ENCODE data around the gene SFXN5. TPM values are rescaled to one million over a fixed set of nuclear protein-coding genes. Genes with fewer than 3 reads are reported as not detected.

SFXN5 gene
- polyA plus RNA-seq, 1 donor (not counting 4 experiments of a cell fraction or from before 2014, with no cell fraction given) = 6.3 TPM

GRCh38 chr2:72914589-72915319 lies 156.8 kb downstream of the SFXN5 start:
- H3K4me3 ChIP-seq (ENCODE audit: control insufficient read depth in 2 of 3, extremely low read depth in 1 of 3, insufficient read depth in 2 of 3, low read depth in 1 of 3, low read length in 3 of 3) = no peak overlapping the region
- FAIRE-seq (no peak), DNase-seq (ENCODE audit: low read depth, low spot score) (no peak)
- H4K20me1 ChIP-seq (ENCODE audit: control insufficient read depth, extremely low read depth, insufficient read depth, low read length) = peaks cover 15% of the 10 kb centered on the region
- no peaks in the 10 kb centered on the region for H3K36me3 ChIP-seq (ENCODE audit: control insufficient read depth in 2 of 2, extremely low read depth in 1 of 2, insufficient read depth in 2 of 2, low read length in 2 of 2)
- peaks cover 78% of the 10 kb centered on the region for H3K27me3 ChIP-seq (ENCODE audit: control insufficient read depth, extremely low read depth, insufficient read depth, low read length)
- no peak for TF ChIP-seq CTCF (optimal IDR thresholded peaks at IDR 0.05 in 1 of 3, IDR thresholded peaks at IDR 0.05 in 1 of 3, conservative IDR thresholded peaks at IDR 0.05 in 1 of 3; ENCODE audit: extremely low read depth in 1 of 3, insufficient read depth in 2 of 3, low read length in 3 of 3)
- no peak for TF ChIP-seq EZH2 (IDR thresholded peaks at IDR 0.05; ENCODE audit: low read length)
- no peaks in the 10 kb centered on the region for H3K79me2 ChIP-seq (ENCODE audit: control insufficient read depth, insufficient read depth, low read length)
- no peaks in the 10 kb centered on the region for H3K9me1 ChIP-seq (ENCODE audit: control insufficient read depth, extremely low read depth, insufficient read depth, low read length)
- H3K27ac ChIP-seq (ENCODE audit: control insufficient read depth, insufficient read depth, low read length) = no peak overlapping the region
- no peak overlapping the region for H3K4me2 ChIP-seq (ENCODE audit: control insufficient read depth, extremely low read depth, insufficient read depth, low read depth, low read length)
- H3K9me3 ChIP-seq (ENCODE audit: control insufficient read depth, low read depth, low read length) = no peaks in the 10 kb centered on the region
- H3K9ac ChIP-seq (ENCODE audit: control insufficient read depth, extremely low read depth, insufficient read depth, low read length) = no peak overlapping the region
- dilution Hi-C loops (cut with MboI; ENCODE audit: extremely low pct_ligation_motif_present, low sequenced_read_pairs) = no loop called here
- H3K4me1 ChIP-seq (ENCODE audit: control insufficient read depth, extremely low read depth, insufficient read depth, low read length) = peaks cover 19% of the 10 kb centered on the region
- H2AFZ ChIP-seq (ENCODE audit: control insufficient read depth, low read length) = no peak overlapping the region

GRCh38 chr2:72914206-72914559 lies 157.3 kb downstream of the SFXN5 start:
- no peak for TF ChIP-seq CTCF (optimal IDR thresholded peaks at IDR 0.05 in 1 of 3, IDR thresholded peaks at IDR 0.05 in 1 of 3, conservative IDR thresholded peaks at IDR 0.05 in 1 of 3; ENCODE audit: extremely low read depth in 1 of 3, insufficient read depth in 2 of 3, low read length in 3 of 3)
- no peak for TF ChIP-seq EZH2 (IDR thresholded peaks at IDR 0.05; ENCODE audit: low read length)
- dilution Hi-C loops (cut with MboI; ENCODE audit: extremely low pct_ligation_motif_present, low sequenced_read_pairs) = no loop called here
- no peak for FAIRE-seq

More at GRCh38 chr2:72914206-72914559, 157.3 kb downstream of the SFXN5 start:
- Histone ChIP-seq H3K4me1 (ENCODE audit: control insufficient read depth, extremely low read depth, insufficient read depth, low read length) (peaks cover 19% of the 10 kb centered on the region), H3K36me3 (ENCODE audit: control insufficient read depth in 2 of 2, extremely low read depth in 1 of 2, insufficient read depth in 2 of 2, low read length in 2 of 2) (no peaks in the 10 kb centered on the region), H3K27me3 (ENCODE audit: control insufficient read depth, extremely low read depth, insufficient read depth, low read length) (peaks cover 76% of the 10 kb centered on the region), H3K4me3 (ENCODE audit: control insufficient read depth in 2 of 3, extremely low read depth in 1 of 3, insufficient read depth in 2 of 3, low read depth in 1 of 3, low read length in 3 of 3) (no peak overlapping the region), H2AFZ (ENCODE audit: control insufficient read depth, low read length) (no peak overlapping the region), H3K79me2 (ENCODE audit: control insufficient read depth, insufficient read depth, low read length) (no peaks in the 10 kb centered on the region), H3K4me2 (ENCODE audit: control insufficient read depth, extremely low read depth, insufficient read depth, low read depth, low read length) (no peak overlapping the region), H3K9ac (ENCODE audit: control insufficient read depth, extremely low read depth, insufficient read depth, low read length) (no peak overlapping the region), H3K9me3 (ENCODE audit: control insufficient read depth, low read depth, low read length) (no peaks in the 10 kb centered on the region), H3K27ac (ENCODE audit: control insufficient read depth, insufficient read depth, low read length) (no peak overlapping the region), H3K9me1 (ENCODE audit: control insufficient read depth, extremely low read depth, insufficient read depth, low read length) (no peaks in the 10 kb centered on the region), H4K20me1 (ENCODE audit: control insufficient read depth, extremely low read depth, insufficient read depth, low read length) (peaks cover 10% of the 10 kb centered on the region)
- DNase-seq (ENCODE audit: low read depth, low spot score) = no peak
